Measurements from ENCODE around the gene RNF138. TPM values are rescaled to one million over a fixed set of nuclear protein-coding genes. Genes with fewer than 3 reads are reported as not detected.
A peak's percentile ranks its signal among the peaks of the same experiment; 100 is the strongest.

Gene RNF138
- polyA plus RNA-seq, 3 donors: 62.8 to 70.5 (median 67.1) TPM

- Mint-ChIP-seq H3K4me3 (peak overlapping the region; percentile 98 to 99), H3K9me3 (peaks cover 0 to 2% (median 0%) of the 10 kb centered on the region in 7 donors), H3K27me3 (ENCODE audit: low read depth in 3 of 3) (peaks cover 0 to 1% (median 0%) of the 10 kb centered on the region in 3 donors), H3K4me1 (peaks cover 39% of the 10 kb centered on the region), H3K27ac (peak overlapping the region; percentile 97 to 99 (median 98)), H3K36me3 (peaks cover 21 to 30% of the 10 kb centered on the region in 2 donors)
- TF ChIP-seq, protein P1, sequence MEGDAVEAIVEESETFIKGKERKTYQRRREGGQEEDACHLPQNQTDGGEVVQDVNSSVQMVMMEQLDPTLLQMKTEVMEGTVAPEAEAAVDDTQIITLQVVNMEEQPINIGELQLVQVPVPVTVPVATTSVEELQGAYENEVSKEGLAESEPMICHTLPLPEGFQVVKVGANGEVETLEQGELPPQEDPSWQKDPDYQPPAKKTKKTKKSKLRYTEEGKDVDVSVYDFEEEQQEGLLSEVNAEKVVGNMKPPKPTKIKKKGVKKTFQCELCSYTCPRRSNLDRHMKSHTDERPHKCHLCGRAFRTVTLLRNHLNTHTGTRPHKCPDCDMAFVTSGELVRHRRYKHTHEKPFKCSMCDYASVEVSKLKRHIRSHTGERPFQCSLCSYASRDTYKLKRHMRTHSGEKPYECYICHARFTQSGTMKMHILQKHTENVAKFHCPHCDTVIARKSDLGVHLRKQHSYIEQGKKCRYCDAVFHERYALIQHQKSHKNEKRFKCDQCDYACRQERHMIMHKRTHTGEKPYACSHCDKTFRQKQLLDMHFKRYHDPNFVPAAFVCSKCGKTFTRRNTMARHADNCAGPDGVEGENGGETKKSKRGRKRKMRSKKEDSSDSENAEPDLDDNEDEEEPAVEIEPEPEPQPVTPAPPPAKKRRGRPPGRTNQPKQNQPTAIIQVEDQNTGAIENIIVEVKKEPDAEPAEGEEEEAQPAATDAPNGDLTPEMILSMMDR (IDR thresholded peaks at IDR 0.05): no peak
- peaks cover 34 to 55% of the 10 kb centered on the region in 2 donors for H3K4me1 ChIP-seq (ENCODE audit: control insufficient read depth in 1 of 2, insufficient read depth in 2 of 2, low read length in 2 of 2)
- peak overlapping the region; percentile 96 for H3K9ac ChIP-seq (ENCODE audit: insufficient read depth, low read length, poor library complexity, severe bottlenecking)
- peak; percentile 70 to 80 (median 77) for DNase-seq
- peaks cover 14 to 20% of the 10 kb centered on the region in 2 donors for H3K36me3 ChIP-seq (replicated peaks in 1 of 2; ENCODE audit: control insufficient read depth in 1 of 2, insufficient read depth in 2 of 2, low read length in 2 of 2)
- whole genome bisulfite sequencing (ENCODE audit: insufficient coverage): under 1% methylated on average over 26 of the region's 32 CpGs
- intact Hi-C loops (cut with micrococcal nuclease): loop anchor here (5.0 to 10.0 kb wide), 2 partner anchors 48 to 151 kb away; partner anchors contain the start of gene TRAPPC8 (in 1 of the 2)
- peaks cover 56% of the 10 kb centered on the region for H4K20me1 ChIP-seq (ENCODE audit: insufficient read depth, low read length)
- H2AFZ ChIP-seq (ENCODE audit: insufficient read depth, low read depth, low read length, poor library complexity, severe bottlenecking): peak overlapping the region; percentile 31
- no peaks in the 10 kb centered on the region for H3K9me3 ChIP-seq (replicated peaks in 1 of 2; ENCODE audit: control insufficient read depth in 1 of 2, insufficient read depth in 1 of 2, low read length in 2 of 2)
- H3K4me2 ChIP-seq (replicated peaks; ENCODE audit: extremely low read depth, low read length, poor library complexity, severe bottlenecking): peak overlapping the region; percentile 88
- H3K4me3 ChIP-seq (replicated peaks in 1 of 3; ENCODE audit: low read depth in 2 of 3, low read length in 3 of 3): peak overlapping the region; percentile 88 to 96 (median 91)
- H3K27ac ChIP-seq (ENCODE audit: low read depth in 1 of 2, low read length in 2 of 2): peak overlapping the region; percentile 96 to 97
- peaks cover 64% of the 10 kb centered on the region for H3K79me2 ChIP-seq (ENCODE audit: insufficient read depth, low read length)
- H3K27me3 ChIP-seq (ENCODE audit: control insufficient read depth in 2 of 2, insufficient read depth in 2 of 2, low read length in 2 of 2): no peaks in the 10 kb centered on the region
Measured at GRCh38 chr18:32093102-32093511, 1.4 kb downstream of the RNF138 start.

GRCh38 chr18:32093523-32093922 is 1.8 kb downstream of the RNF138 start:
- Histone ChIP-seq H3K4me3 (replicated peaks in 1 of 3; ENCODE audit: low read depth in 2 of 3, low read length in 3 of 3) (peak overlapping the region; percentile 88 to 96 (median 91)), H3K4me1 (ENCODE audit: control insufficient read depth in 1 of 2, insufficient read depth in 2 of 2, low read length in 2 of 2) (peaks cover 34 to 55% of the 10 kb centered on the region in 2 donors), H3K9ac (ENCODE audit: insufficient read depth, low read length, poor library complexity, severe bottlenecking) (peak overlapping the region; percentile 96), H3K4me2 (replicated peaks; ENCODE audit: extremely low read depth, low read length, poor library complexity, severe bottlenecking) (peak overlapping the region; percentile 88), H4K20me1 (ENCODE audit: insufficient read depth, low read length) (peaks cover 60% of the 10 kb centered on the region), H3K9me3 (replicated peaks in 1 of 2; ENCODE audit: control insufficient read depth in 1 of 2, insufficient read depth in 1 of 2, low read length in 2 of 2) (no peaks in the 10 kb centered on the region), H3K27me3 (ENCODE audit: control insufficient read depth in 2 of 2, insufficient read depth in 2 of 2, low read length in 2 of 2) (no peaks in the 10 kb centered on the region), H3K36me3 (replicated peaks in 1 of 2; ENCODE audit: control insufficient read depth in 1 of 2, insufficient read depth in 2 of 2, low read length in 2 of 2) (peaks cover 14 to 20% of the 10 kb centered on the region in 2 donors), H2AFZ (ENCODE audit: insufficient read depth, low read depth, low read length, poor library complexity, severe bottlenecking) (peak overlapping the region; percentile 31), H3K79me2 (ENCODE audit: insufficient read depth, low read length) (peaks cover 68% of the 10 kb centered on the region), H3K27ac (ENCODE audit: low read depth in 1 of 2, low read length in 2 of 2) (peak overlapping the region; percentile 96 to 97)
- Mint-ChIP-seq H3K36me3 (peaks cover 21 to 30% of the 10 kb centered on the region in 2 donors), H3K4me3 (peak overlapping the region; percentile 98 to 99), H3K9me3 (peaks cover 0 to 2% (median 0%) of the 10 kb centered on the region in 7 donors), H3K27ac (peak overlapping the region; percentile 97 to 99 (median 98)), H3K4me1 (peaks cover 39% of the 10 kb centered on the region), H3K27me3 (ENCODE audit: low read depth in 3 of 3) (peaks cover 0 to 1% (median 0%) of the 10 kb centered on the region in 3 donors)
- DNase-seq: peak in 1 of 3 donors; percentile 9
- TF ChIP-seq, protein P1 (IDR thresholded peaks at IDR 0.05): no peak
- 21% methylated on average over 3 of the region's 7 CpGs for WGBS (ENCODE audit: insufficient coverage)
- intact Hi-C loops (cut with micrococcal nuclease): loop anchor here (5.0 to 10.0 kb wide), 2 partner anchors 49 to 151 kb away; partner anchors contain the start of gene TRAPPC8 (in 1 of the 2)
